Measurements from ENCODE around the gene ALDH1A3.

DNA sequence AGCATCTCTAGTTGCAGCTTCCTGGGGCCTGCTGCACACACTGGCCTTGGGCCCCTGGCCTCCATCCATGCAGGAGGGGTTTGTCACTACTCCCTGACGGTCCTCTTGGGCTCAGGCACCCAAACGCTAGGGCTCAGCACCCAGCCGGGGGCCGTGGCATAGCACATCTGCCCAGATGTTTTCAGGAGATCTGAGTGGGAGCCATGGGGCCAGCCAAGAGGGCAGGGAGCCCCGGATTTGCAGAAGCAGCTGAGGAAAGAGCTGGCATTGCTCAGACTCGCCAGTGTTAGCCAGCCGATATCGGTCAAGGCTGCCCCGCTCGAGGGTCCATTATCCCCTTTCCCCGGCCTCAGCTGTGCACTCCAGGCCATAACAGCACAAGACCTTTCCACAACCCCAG lies 1.5 kb upstream of the ALDH1A3 start:
- TF ChIP-seq EGR1 (IDR thresholded peaks at IDR 0.05; ENCODE audit: low read depth) = no peak
- no peak for TF ChIP-seq POLR2AphosphoS5 (IDR thresholded peaks at IDR 0.05; ENCODE audit: low read depth, low read length)
- TF ChIP-seq, protein P1, sequence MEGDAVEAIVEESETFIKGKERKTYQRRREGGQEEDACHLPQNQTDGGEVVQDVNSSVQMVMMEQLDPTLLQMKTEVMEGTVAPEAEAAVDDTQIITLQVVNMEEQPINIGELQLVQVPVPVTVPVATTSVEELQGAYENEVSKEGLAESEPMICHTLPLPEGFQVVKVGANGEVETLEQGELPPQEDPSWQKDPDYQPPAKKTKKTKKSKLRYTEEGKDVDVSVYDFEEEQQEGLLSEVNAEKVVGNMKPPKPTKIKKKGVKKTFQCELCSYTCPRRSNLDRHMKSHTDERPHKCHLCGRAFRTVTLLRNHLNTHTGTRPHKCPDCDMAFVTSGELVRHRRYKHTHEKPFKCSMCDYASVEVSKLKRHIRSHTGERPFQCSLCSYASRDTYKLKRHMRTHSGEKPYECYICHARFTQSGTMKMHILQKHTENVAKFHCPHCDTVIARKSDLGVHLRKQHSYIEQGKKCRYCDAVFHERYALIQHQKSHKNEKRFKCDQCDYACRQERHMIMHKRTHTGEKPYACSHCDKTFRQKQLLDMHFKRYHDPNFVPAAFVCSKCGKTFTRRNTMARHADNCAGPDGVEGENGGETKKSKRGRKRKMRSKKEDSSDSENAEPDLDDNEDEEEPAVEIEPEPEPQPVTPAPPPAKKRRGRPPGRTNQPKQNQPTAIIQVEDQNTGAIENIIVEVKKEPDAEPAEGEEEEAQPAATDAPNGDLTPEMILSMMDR (IDR thresholded peaks at IDR 0.05 in 2 of 3, conservative IDR thresholded peaks at IDR 0.05 in 1 of 3; ENCODE audit: borderline replicate concordance in 1 of 3, insufficient read depth in 1 of 3, low read depth in 2 of 3, low read length in 2 of 3) = no peak
- no peak for TF ChIP-seq YY1 (IDR thresholded peaks at IDR 0.05; ENCODE audit: extremely low read depth, insufficient replicate concordance, low read depth, low read length)
- TF ChIP-seq SP1 (IDR thresholded peaks at IDR 0.05; ENCODE audit: low read depth) = no peak
- TF ChIP-seq POLR2A (IDR thresholded peaks at IDR 0.05; ENCODE audit: borderline replicate concordance, extremely low read depth, insufficient read depth, insufficient read length) = no peak
- no peak for TF ChIP-seq EZH2 (IDR thresholded peaks at IDR 0.05)
- TF ChIP-seq, protein P2, sequence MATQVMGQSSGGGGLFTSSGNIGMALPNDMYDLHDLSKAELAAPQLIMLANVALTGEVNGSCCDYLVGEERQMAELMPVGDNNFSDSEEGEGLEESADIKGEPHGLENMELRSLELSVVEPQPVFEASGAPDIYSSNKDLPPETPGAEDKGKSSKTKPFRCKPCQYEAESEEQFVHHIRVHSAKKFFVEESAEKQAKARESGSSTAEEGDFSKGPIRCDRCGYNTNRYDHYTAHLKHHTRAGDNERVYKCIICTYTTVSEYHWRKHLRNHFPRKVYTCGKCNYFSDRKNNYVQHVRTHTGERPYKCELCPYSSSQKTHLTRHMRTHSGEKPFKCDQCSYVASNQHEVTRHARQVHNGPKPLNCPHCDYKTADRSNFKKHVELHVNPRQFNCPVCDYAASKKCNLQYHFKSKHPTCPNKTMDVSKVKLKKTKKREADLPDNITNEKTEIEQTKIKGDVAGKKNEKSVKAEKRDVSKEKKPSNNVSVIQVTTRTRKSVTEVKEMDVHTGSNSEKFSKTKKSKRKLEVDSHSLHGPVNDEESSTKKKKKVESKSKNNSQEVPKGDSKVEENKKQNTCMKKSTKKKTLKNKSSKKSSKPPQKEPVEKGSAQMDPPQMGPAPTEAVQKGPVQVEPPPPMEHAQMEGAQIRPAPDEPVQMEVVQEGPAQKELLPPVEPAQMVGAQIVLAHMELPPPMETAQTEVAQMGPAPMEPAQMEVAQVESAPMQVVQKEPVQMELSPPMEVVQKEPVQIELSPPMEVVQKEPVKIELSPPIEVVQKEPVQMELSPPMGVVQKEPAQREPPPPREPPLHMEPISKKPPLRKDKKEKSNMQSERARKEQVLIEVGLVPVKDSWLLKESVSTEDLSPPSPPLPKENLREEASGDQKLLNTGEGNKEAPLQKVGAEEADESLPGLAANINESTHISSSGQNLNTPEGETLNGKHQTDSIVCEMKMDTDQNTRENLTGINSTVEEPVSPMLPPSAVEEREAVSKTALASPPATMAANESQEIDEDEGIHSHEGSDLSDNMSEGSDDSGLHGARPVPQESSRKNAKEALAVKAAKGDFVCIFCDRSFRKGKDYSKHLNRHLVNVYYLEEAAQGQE (IDR thresholded peaks at IDR 0.05; ENCODE audit: low read depth) = no peak
- TF ChIP-seq ELF1 (IDR thresholded peaks at IDR 0.05; ENCODE audit: borderline replicate concordance, low read depth) = no peak
- TF ChIP-seq, protein P3, sequence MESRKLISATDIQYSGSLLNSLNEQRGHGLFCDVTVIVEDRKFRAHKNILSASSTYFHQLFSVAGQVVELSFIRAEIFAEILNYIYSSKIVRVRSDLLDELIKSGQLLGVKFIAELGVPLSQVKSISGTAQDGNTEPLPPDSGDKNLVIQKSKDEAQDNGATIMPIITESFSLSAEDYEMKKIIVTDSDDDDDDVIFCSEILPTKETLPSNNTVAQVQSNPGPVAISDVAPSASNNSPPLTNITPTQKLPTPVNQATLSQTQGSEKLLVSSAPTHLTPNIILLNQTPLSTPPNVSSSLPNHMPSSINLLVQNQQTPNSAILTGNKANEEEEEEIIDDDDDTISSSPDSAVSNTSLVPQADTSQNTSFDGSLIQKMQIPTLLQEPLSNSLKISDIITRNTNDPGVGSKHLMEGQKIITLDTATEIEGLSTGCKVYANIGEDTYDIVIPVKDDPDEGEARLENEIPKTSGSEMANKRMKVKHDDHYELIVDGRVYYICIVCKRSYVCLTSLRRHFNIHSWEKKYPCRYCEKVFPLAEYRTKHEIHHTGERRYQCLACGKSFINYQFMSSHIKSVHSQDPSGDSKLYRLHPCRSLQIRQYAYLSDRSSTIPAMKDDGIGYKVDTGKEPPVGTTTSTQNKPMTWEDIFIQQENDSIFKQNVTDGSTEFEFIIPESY (IDR thresholded peaks at IDR 0.05; ENCODE audit: extremely low read depth, insufficient replicate concordance, low read length) = no peak
- TF ChIP-seq, protein P4, sequence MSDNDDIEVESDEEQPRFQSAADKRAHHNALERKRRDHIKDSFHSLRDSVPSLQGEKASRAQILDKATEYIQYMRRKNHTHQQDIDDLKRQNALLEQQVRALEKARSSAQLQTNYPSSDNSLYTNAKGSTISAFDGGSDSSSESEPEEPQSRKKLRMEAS (IDR thresholded peaks at IDR 0.05) = no peak
- no peak for TF ChIP-seq RAD21 (IDR thresholded peaks at IDR 0.05; ENCODE audit: low read depth)
- TF ChIP-seq CEBPB (IDR thresholded peaks at IDR 0.05; ENCODE audit: low read depth) = no peak

Measured in HCT116 (cell line).